Measurements from ENCODE around the gene SNTA1.

GRCh38 chr20:33442136-33443005, 1.2 kb downstream of the SNTA1 start:
- TF ChIP-seq ARNT (IDR thresholded peaks at IDR 0.05) (no peak), ZNF408 (CRISPR knock-in tag; IDR thresholded peaks at IDR 0.05; ENCODE audit: low read depth) (no peak), GATAD2B (IDR thresholded peaks at IDR 0.05; ENCODE audit: borderline replicate concordance) (no peak), CHCHD3 (CRISPR knock-in tag; IDR thresholded peaks at IDR 0.05) (no peak), JUND (IDR thresholded peaks at IDR 0.05; ENCODE audit: borderline replicate concordance, low read depth, low read length) (no peak), JUND (tag; IDR thresholded peaks at IDR 0.05; ENCODE audit: borderline replicate concordance, low read depth, low read length) (no peak), NR3C1 (CRISPR knock-in tag; IDR thresholded peaks at IDR 0.05) (no peak)
